Keratinocyte (primary cell): ENCODE data around the gene SPOCK1. TPM values are rescaled to one million over a fixed set of nuclear protein-coding genes. Genes with fewer than 3 reads are reported as not detected.

Source experiments
- DNase-seq: peaks from one replicate; pipeline ENCODE4 v3.0.0-alpha.2; 2011; ENCODE audit warnings: low read depth, missing footprints, low spot score
- FAIRE-seq: peaks from 2 replicates; lab custom pipeline; 2011; peaks lifted over from hg19 to GRCh38; lab: Jason Lieb, UNC
- H2AFZ ChIP-seq: 2 replicates; pipeline ENCODE4 v1.6.0; 2012; ENCODE audit warnings: low read length, control low read depth, inconsistent platforms; ENCODE audit not compliant: control insufficient read depth
- H3K27ac ChIP-seq: 2 replicates; pipeline ENCODE4 v1.5.1; 2011; ENCODE audit warnings: low read length; ENCODE audit not compliant: control insufficient read depth, insufficient read depth
- H3K27me3 ChIP-seq: 3 replicates; pipeline ENCODE4 v1.6.0; 2011; ENCODE audit warnings: low read length; ENCODE audit not compliant: control insufficient read depth, insufficient read depth; ENCODE audit errors: extremely low read depth
- H3K36me3 ChIP-seq, 2 experiments: 2 replicates in 1 of 2; 3 replicates in 1 of 2; pipeline ENCODE4 v1.5.1; 2011; ENCODE audit warnings: low read length in 2 of 2, mild to moderate bottlenecking in 1 of 2; ENCODE audit not compliant: control insufficient read depth in 2 of 2, insufficient read depth in 2 of 2; ENCODE audit errors: extremely low read depth in 1 of 2
- H3K4me1 ChIP-seq: 3 replicates; pipeline ENCODE4 v1.5.1; 2011; ENCODE audit warnings: low read length; ENCODE audit not compliant: control insufficient read depth, insufficient read depth; ENCODE audit errors: extremely low read depth
- H3K4me2 ChIP-seq: 3 replicates; pipeline ENCODE4 v1.6.0; 2011; ENCODE audit warnings: low read depth, low read length; ENCODE audit not compliant: control insufficient read depth, insufficient read depth; ENCODE audit errors: extremely low read depth
- H3K4me3 ChIP-seq, 3 experiments: fragments of 200-600 bp in 1 of 3; sonication (generic) in 1 of 3; 2 replicates in 2 of 3; 3 replicates in 1 of 3; pipeline ENCODE4 v1.5.1; 2011 to 2016; ENCODE audit warnings: low read length in 3 of 3, mild to moderate bottlenecking in 3 of 3, control low read depth in 2 of 3, inconsistent platforms in 1 of 3, low read depth in 1 of 3, mixed read lengths in 1 of 3, mixed run types in 1 of 3, moderate library complexity in 1 of 3; ENCODE audit not compliant: control insufficient read depth in 2 of 3, insufficient read depth in 2 of 3; ENCODE audit errors: extremely low read depth in 1 of 3
- H3K79me2 ChIP-seq: 2 replicates; pipeline ENCODE4 v1.6.0; 2012; ENCODE audit warnings: low read length; ENCODE audit not compliant: control insufficient read depth, insufficient read depth
- H3K9ac ChIP-seq: 3 replicates; pipeline ENCODE4 v1.6.0; 2011; ENCODE audit warnings: low read length; ENCODE audit not compliant: control insufficient read depth, insufficient read depth; ENCODE audit errors: extremely low read depth
- H3K9me1 ChIP-seq: 3 replicates; pipeline ENCODE4 v1.6.0; 2011; ENCODE audit warnings: low read length; ENCODE audit not compliant: control insufficient read depth, insufficient read depth; ENCODE audit errors: extremely low read depth
- H3K9me3 ChIP-seq: 2 replicates; pipeline ENCODE4 v1.5.1; 2012; ENCODE audit warnings: low read depth, low read length; ENCODE audit not compliant: control insufficient read depth
- H4K20me1 ChIP-seq: 3 replicates; pipeline ENCODE4 v1.6.0; 2011; ENCODE audit warnings: low read length; ENCODE audit not compliant: control insufficient read depth, insufficient read depth; ENCODE audit errors: extremely low read depth
- EZH2 ChIP-seq: IDR thresholded peaks from one replicate; pipeline ENCODE4 v1.6.1; 2012; ENCODE audit warnings: inconsistent platforms, mild to moderate bottlenecking, low read length, moderate library complexity
- dilution Hi-C: fragments of 300-500 bp; cut with MboI; formaldehyde crosslinking; loops from one replicate; pipeline ENCODE4 v1.7.0; 2020; ENCODE audit warnings: low sequenced_read_pairs; ENCODE audit not compliant: extremely low pct_ligation_motif_present
- polyA plus RNA-seq, 5 experiments: library from polyadenylated mRNA; depleted of rRNA in 3 of 5; stranded (reverse) in 3 of 5; stranded (forward) in 1 of 5; unstranded in 1 of 5; fragments of >200 nt; gene quantifications; 1 replicate in 1 of 5; 2 replicates in 3 of 5; 3 replicates in 1 of 5; pipeline versions ENCODE4 v1.2.1 to v1.2.3, GENCODE V29; 2011 to 2012; ENCODE audit warnings: missing spikeins in 2 of 5, low read depth in 1 of 5, low replicate concordance in 1 of 5
- TF ChIP-seq, protein P1 (sequence below), 3 experiments: IDR thresholded peaks in 1 of 3; conservative IDR thresholded peaks in 1 of 3; optimal IDR thresholded peaks in 1 of 3; 2 replicates in 2 of 3; 3 replicates in 1 of 3; pipeline versions ENCODE3 to v1.5.1; 2011; ENCODE audit warnings: low read length in 3 of 3, mild to moderate bottlenecking in 3 of 3, moderate library complexity in 2 of 3, control low read depth in 1 of 3, inconsistent platforms in 1 of 3; ENCODE audit not compliant: insufficient read depth in 2 of 3; ENCODE audit errors: extremely low read depth in 1 of 3

SPOCK1 gene
- polyA plus RNA-seq, 1 donor (not counting 4 experiments of a cell fraction or from before 2014, with no cell fraction given), result 5.5 TPM

DNA sequence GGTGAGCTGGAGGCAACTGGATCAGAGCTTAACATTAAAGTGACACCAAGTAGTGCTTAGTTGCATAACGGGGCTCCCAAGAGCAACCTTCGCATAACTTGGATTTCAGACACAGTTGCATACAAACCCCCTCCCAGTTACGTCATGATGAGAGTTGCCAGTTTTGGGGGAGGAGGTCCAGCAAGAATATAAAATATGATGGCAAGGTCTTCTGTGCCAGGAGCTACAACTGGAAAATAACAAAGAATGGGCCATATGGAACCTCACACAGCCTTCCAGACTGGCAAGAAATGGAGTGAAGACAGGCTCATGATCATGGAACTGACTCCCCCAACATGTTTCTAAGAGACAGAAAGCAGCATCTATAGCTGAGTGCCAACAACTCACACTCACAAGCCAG is 8.5 kb downstream of the SPOCK1 start:
- dilution Hi-C loops, result no loop called here
- Histone ChIP-seq H3K79me2 (no peaks in the 10 kb centered on the region), H3K9me3 (no peaks in the 10 kb centered on the region), H3K27ac (no peak overlapping the region), H2AFZ (no peak overlapping the region), H3K9me1 (no peaks in the 10 kb centered on the region), H3K4me2 (no peak overlapping the region), H4K20me1 (no peaks in the 10 kb centered on the region), H3K9ac (no peak overlapping the region), H3K4me1 (no peaks in the 10 kb centered on the region), H3K4me3 (no peak overlapping the region), H3K27me3 (peaks cover 2% of the 10 kb centered on the region), H3K36me3 (no peaks in the 10 kb centered on the region)
- no peak for FAIRE-seq
- TF ChIP-seq, protein P1, sequence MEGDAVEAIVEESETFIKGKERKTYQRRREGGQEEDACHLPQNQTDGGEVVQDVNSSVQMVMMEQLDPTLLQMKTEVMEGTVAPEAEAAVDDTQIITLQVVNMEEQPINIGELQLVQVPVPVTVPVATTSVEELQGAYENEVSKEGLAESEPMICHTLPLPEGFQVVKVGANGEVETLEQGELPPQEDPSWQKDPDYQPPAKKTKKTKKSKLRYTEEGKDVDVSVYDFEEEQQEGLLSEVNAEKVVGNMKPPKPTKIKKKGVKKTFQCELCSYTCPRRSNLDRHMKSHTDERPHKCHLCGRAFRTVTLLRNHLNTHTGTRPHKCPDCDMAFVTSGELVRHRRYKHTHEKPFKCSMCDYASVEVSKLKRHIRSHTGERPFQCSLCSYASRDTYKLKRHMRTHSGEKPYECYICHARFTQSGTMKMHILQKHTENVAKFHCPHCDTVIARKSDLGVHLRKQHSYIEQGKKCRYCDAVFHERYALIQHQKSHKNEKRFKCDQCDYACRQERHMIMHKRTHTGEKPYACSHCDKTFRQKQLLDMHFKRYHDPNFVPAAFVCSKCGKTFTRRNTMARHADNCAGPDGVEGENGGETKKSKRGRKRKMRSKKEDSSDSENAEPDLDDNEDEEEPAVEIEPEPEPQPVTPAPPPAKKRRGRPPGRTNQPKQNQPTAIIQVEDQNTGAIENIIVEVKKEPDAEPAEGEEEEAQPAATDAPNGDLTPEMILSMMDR (optimal IDR thresholded peaks at IDR 0.05 in 1 of 3, IDR thresholded peaks at IDR 0.05 in 1 of 3, conservative IDR thresholded peaks at IDR 0.05 in 1 of 3; ENCODE audit: extremely low read depth in 1 of 3, insufficient read depth in 2 of 3, low read length in 3 of 3), result no peak
- no peak for TF ChIP-seq EZH2
- DNase-seq, result no peak

DNA sequence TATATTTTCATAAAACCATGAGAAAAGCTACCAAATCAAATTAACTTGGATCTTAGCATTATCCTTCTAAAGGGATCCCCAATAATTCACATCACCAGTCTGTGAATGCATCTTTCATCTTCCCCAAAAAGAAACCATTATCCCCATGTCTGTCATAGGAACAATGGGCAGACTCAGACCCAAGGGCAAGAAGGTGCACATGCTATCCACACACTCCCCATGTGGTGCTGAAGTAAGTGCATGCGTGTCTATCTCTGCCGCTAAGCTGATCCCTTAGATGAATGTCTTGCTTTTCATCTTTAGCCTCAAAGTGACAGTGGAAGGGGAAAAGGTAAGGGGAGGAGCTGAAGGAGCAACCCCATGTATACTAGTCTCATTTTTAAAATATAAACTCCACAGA is 10.2 kb downstream of the SPOCK1 start:
- dilution Hi-C loops, result no loop called here
- no peaks in the 10 kb centered on the region for H3K79me2 ChIP-seq
- no peak for TF ChIP-seq EZH2
- TF ChIP-seq, protein P1 (optimal IDR thresholded peaks at IDR 0.05 in 1 of 3, IDR thresholded peaks at IDR 0.05 in 1 of 3, conservative IDR thresholded peaks at IDR 0.05 in 1 of 3; ENCODE audit: extremely low read depth in 1 of 3, insufficient read depth in 2 of 3, low read length in 3 of 3), result no peak
- H3K9ac ChIP-seq, result no peak overlapping the region
- no peak overlapping the region for H3K27ac ChIP-seq
- no peaks in the 10 kb centered on the region for H3K4me1 ChIP-seq
- no peak overlapping the region for H3K4me3 ChIP-seq
- no peaks in the 10 kb centered on the region for H3K9me3 ChIP-seq
- no peaks in the 10 kb centered on the region for H3K27me3 ChIP-seq
- no peaks in the 10 kb centered on the region for H4K20me1 ChIP-seq
- no peak overlapping the region for H3K4me2 ChIP-seq
- no peaks in the 10 kb centered on the region for H3K9me1 ChIP-seq
- H2AFZ ChIP-seq, result no peak overlapping the region
- H3K36me3 ChIP-seq, result no peaks in the 10 kb centered on the region
- no peak for FAIRE-seq
- DNase-seq, result no peak
